Measurements from ENCODE around the gene USP20.

USP20 gene

DNA sequence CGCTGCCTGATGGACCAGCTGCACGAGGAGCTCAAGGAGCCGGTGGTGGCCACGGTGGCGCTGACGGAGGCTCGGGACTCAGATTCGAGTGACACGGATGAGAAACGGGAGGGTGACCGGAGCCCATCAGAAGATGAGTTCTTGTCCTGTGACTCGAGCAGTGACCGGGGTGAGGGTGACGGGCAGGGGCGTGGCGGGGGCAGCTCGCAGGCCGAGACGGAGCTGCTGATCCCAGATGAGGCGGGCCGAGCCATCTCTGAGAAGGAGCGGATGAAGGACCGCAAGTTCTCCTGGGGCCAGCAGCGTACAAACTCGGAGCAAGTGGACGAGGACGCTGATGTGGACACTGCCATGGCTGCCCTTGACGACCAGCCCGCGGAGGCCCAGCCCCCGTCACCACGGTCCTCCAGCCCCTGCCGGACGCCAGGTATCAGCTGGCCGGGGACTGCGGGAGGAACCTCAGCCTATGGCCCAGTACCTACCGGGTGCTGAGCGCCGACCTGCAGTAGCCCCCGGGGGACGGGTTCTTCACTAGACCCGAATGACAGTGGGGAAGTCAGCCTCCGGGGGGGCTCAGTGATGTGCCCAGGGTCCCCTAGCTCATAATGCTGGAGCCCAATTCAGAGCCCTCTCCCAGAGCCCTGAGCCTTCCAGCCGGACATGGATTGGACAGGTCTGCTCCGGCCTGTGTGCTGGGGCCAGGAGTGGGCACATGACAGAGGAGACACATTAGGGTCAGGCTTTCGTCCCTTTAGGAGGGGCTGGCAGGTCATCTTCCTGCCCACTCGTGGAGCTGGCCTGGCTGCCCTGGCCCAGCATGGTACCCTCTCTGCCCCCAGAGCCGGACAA, 33.0 kb downstream of the USP20 start:
- ChIA-PET CTCF (interaction anchor here (1.0 to 1.3 kb wide), 2 partner anchors 12 to 17 kb away, joined by 3 to 5 read pairs; no protein-coding TSS in a partner anchor), POLR2A (no interaction called here)
- no peak for DNase-seq (ENCODE audit: low read depth, low spot score)
- no peak for TF ChIP-seq CTCF (IDR thresholded peaks at IDR 0.05; ENCODE audit: insufficient read depth, low read length, missing control alignments)
- no peak overlapping the region for H3K4me3 ChIP-seq (ENCODE audit: low read depth, low read length)

DNA sequence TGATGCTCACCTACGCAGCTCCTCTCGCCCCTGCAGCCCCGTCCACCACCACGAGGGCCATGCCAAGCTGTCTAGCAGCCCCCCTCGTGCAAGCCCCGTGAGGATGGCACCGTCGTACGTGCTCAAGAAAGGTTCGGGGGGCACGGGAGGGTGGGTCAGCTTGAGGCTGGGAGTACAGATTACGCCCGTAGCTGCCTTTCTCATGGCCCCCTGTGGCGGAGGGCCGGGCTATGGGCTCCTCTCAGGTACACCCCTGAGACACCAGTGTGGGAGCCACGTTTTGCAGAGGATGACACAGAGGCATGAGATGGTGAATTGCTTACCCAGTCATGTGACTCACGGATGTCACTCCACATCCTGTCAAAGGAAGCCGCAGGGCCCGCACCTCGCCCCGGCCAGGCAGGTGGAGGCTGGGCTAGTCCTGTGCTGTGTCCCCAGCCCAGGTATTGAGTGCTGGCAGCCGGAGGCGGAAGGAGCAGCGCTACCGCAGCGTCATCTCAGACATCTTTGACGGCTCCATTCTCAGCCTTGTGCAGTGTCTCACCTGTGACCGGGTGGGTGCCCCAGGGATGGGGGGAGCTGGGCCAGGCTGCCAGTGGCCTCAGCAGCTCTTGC, 33.7 kb downstream of the USP20 start:
- ChIA-PET CTCF (interaction anchor here (1.0 to 1.3 kb wide), 2 partner anchors 12 to 17 kb away, joined by 3 to 5 read pairs; no protein-coding TSS in a partner anchor), POLR2A (no interaction called here)
- no peak for DNase-seq (ENCODE audit: low read depth, low spot score)
- H3K4me3 ChIP-seq (ENCODE audit: low read depth, low read length), result no peak overlapping the region
- TF ChIP-seq CTCF (IDR thresholded peaks at IDR 0.05; ENCODE audit: insufficient read depth, low read length, missing control alignments), result no peak

DNA sequence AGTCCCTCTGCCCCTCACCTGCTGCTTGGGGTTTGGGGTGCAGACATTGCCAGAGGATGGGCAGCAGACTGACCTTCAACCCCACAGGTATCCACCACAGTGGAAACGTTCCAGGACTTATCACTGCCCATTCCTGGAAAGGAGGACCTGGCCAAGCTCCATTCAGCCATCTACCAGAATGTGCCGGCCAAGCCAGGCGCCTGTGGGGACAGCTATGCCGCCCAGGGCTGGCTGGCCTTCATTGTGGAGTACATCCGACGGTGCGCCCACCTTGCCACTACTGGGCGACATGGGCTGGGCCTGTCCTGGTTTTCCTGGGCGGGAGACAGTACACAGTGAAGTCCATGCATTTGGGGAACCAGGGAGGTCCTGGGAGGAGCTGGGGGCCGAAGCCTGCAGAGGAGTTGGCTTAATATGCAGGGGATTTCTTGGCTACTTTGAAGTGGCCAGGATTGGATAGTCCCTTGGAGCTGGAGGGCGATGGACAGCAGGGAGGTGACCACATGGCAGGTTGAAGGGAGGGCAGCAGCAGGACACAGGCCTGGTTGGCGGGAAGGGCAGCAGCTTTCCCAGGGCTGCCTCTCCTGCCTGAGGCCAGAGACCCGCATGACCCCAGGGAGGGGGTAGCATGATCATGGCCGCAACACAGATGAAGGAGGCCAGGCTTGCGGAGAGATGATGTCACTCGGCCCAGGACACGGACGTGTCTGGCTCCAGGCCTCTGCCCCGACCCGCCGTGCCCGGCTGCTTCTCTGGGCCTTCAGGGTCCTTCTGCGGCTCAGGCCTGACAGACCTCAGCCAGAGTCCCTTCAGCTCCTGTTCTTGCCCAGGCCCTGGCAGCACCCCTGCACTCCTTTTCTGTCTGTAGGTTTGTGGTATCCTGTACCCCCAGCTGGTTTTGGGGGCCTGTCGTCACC, 34.6 kb downstream of the USP20 start:
- no peak for DNase-seq (ENCODE audit: low read depth, low spot score)
- CTCF ChIA-PET, result interaction anchor here (1.0 kb wide), 1 partner anchor 11 kb away, joined by 3 read pairs; no protein-coding TSS in a partner anchor
- TF ChIP-seq CTCF (IDR thresholded peaks at IDR 0.05; ENCODE audit: insufficient read depth, low read length, missing control alignments), result no peak
- no peak overlapping the region for H3K4me3 ChIP-seq (ENCODE audit: low read depth, low read length)
- POLR2A ChIA-PET, result no interaction called here

GRCh38 chr9:129871046-129871445, 35.8 kb downstream of the USP20 start:
- CTCF ChIA-PET, result no interaction called here

GRCh38 chr9:129873563-129874190, 38.4 kb downstream of the USP20 start:
- H3K4me3 ChIP-seq (ENCODE audit: low read depth, low read length), result no peak overlapping the region
- TF ChIP-seq CTCF (IDR thresholded peaks at IDR 0.05; ENCODE audit: insufficient read depth, low read length, missing control alignments), result no peak
- ChIA-PET CTCF (interaction anchor here (1.4 kb wide), 2 partner anchors 12 to 13 kb away, joined by 3 to 4 read pairs; no protein-coding TSS in a partner anchor), POLR2A (no interaction called here)
- no peak for DNase-seq (ENCODE audit: low read depth, low spot score)

More at GRCh38 chr9:129871046-129871445, 35.8 kb downstream of the USP20 start:
- POLR2A ChIA-PET, result no interaction called here
- H3K4me3 ChIP-seq (ENCODE audit: low read depth, low read length), result no peak overlapping the region
- no peak for DNase-seq (ENCODE audit: low read depth, low spot score)
- TF ChIP-seq CTCF (IDR thresholded peaks at IDR 0.05; ENCODE audit: insufficient read depth, low read length, missing control alignments), result no peak
